ENCODE data around the gene GNAI3.

GNAI3 gene

GRCh38 chr1:109652402-109652801 lies 104.0 kb downstream of the GNAI3 start:
- no peak for DNase-seq (ENCODE audit: low read depth)
- TF ChIP-seq CTCF (conservative IDR thresholded peaks at IDR 0.05; ENCODE audit: control insufficient read depth, insufficient read depth, low read depth, low read length): no peak
- H3K4me3 ChIP-seq (ENCODE audit: control insufficient read depth, low read depth, low read length): no peak overlapping the region

- no peak for TF ChIP-seq CTCF (conservative IDR thresholded peaks at IDR 0.05; ENCODE audit: control insufficient read depth, insufficient read depth, low read depth, low read length)
- DNase-seq (ENCODE audit: low read depth): no peak
- no peak overlapping the region for H3K4me3 ChIP-seq (ENCODE audit: control insufficient read depth, low read depth, low read length)
Measured at GRCh38 chr1:109653306-109653705, 104.9 kb downstream of the GNAI3 start.

GRCh38 chr1:109654519-109654918 lies 106.1 kb downstream of the GNAI3 start:
- TF ChIP-seq CTCF (conservative IDR thresholded peaks at IDR 0.05; ENCODE audit: control insufficient read depth, insufficient read depth, low read depth, low read length): no peak
- no peak for DNase-seq (ENCODE audit: low read depth)
- H3K4me3 ChIP-seq (ENCODE audit: control insufficient read depth, low read depth, low read length): no peak overlapping the region

- TF ChIP-seq CTCF (conservative IDR thresholded peaks at IDR 0.05; ENCODE audit: control insufficient read depth, insufficient read depth, low read depth, low read length): no peak
- H3K4me3 ChIP-seq (ENCODE audit: control insufficient read depth, low read depth, low read length): peak within 1 kb of the TSS; percentile 78
Measured at GRCh38 chr1:109655615-109656519, 107.5 kb downstream of the GNAI3 start, which contains the start of gene GSTM4. Gene GSTM4 (plus strand): TSS chr1:109656099. CDS start chr1:109656390, 291 bp downstream.

GRCh38 chr1:109657395-109657794 lies 109.0 kb downstream of the GNAI3 start:
- no peak overlapping the region for H3K4me3 ChIP-seq (ENCODE audit: control insufficient read depth, low read depth, low read length)
- no peak for TF ChIP-seq CTCF (conservative IDR thresholded peaks at IDR 0.05; ENCODE audit: control insufficient read depth, insufficient read depth, low read depth, low read length)

More at GRCh38 chr1:109655615-109656519, 107.5 kb downstream of the GNAI3 start, which contains the start of gene GSTM4:
- peak; percentile 71 for DNase-seq (ENCODE audit: low read depth)

GRCh38 chr1:109657970-109658369 lies 109.6 kb downstream of the GNAI3 start:
- no peak for TF ChIP-seq CTCF (conservative IDR thresholded peaks at IDR 0.05; ENCODE audit: control insufficient read depth, insufficient read depth, low read depth, low read length)
- no peak for DNase-seq (ENCODE audit: low read depth)

More at GRCh38 chr1:109657395-109657794, 109.0 kb downstream of the GNAI3 start:
- no peak for DNase-seq (ENCODE audit: low read depth)

More at GRCh38 chr1:109657970-109658369, 109.6 kb downstream of the GNAI3 start:
- no peak overlapping the region for H3K4me3 ChIP-seq (ENCODE audit: control insufficient read depth, low read depth, low read length)

All from fibroblast of mammary gland (primary cell).